ENCODE data around the gene GPC5. TPM values are rescaled to one million over a fixed set of nuclear protein-coding genes. Genes with fewer than 3 reads are reported as not detected.

Gene GPC5
- total RNA-seq, 1 experiment from 2014 or later, result not detected

- Mint-ChIP-seq H3K9me3 (ENCODE audit: low read depth, unreplicated experiment) (peaks cover 5% of the 10 kb centered on the region), H3K4me3 (ENCODE audit: low read depth, unreplicated experiment) (no peak overlapping the region), H3K27ac (ENCODE audit: unreplicated experiment) (no peak overlapping the region), H3K27me3 (ENCODE audit: unreplicated experiment) (no peaks in the 10 kb centered on the region), H3K4me1 (ENCODE audit: low read depth, unreplicated experiment) (no peaks in the 10 kb centered on the region), H3K36me3 (ENCODE audit: insufficient read depth, unreplicated experiment) (no peaks in the 10 kb centered on the region)
- TF ChIP-seq, protein P1, sequence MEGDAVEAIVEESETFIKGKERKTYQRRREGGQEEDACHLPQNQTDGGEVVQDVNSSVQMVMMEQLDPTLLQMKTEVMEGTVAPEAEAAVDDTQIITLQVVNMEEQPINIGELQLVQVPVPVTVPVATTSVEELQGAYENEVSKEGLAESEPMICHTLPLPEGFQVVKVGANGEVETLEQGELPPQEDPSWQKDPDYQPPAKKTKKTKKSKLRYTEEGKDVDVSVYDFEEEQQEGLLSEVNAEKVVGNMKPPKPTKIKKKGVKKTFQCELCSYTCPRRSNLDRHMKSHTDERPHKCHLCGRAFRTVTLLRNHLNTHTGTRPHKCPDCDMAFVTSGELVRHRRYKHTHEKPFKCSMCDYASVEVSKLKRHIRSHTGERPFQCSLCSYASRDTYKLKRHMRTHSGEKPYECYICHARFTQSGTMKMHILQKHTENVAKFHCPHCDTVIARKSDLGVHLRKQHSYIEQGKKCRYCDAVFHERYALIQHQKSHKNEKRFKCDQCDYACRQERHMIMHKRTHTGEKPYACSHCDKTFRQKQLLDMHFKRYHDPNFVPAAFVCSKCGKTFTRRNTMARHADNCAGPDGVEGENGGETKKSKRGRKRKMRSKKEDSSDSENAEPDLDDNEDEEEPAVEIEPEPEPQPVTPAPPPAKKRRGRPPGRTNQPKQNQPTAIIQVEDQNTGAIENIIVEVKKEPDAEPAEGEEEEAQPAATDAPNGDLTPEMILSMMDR (IDR thresholded peaks at IDR 0.05; ENCODE audit: unreplicated experiment), result no peak
- intact Hi-C loops (cut with micrococcal nuclease; ENCODE audit: unreplicated experiment), result no loop called here
- no TSS peak for BruUV-seq (replicated peaks)
- CTCF ChIA-PET, result no interaction called here
- no peak for DNase-seq
These were observed 774.8 kb downstream of the GPC5 start for GRCh38 chr13:92173254-92173653.

DNA sequence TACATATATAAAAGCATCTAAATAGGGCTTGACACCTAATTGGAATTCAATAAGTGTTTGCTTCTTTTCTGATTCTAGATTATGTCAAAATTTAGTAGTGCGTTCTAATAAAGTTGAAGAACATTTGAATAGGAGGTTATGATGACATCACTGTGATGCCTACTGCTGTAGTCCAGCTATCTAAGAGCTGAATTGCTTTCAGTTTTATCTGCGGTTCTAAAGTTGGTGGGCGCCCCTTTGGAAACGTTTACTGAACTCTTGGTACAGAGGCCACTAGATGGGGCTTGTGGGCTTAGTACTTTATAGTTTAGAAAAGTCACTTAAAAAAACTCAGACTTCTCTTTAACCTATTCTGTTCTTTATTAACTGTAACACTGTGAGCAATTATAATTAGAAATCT is 776.9 kb downstream of the GPC5 start:
- Mint-ChIP-seq H3K27ac (ENCODE audit: unreplicated experiment) (no peak overlapping the region), H3K36me3 (ENCODE audit: insufficient read depth, unreplicated experiment) (no peaks in the 10 kb centered on the region), H3K4me3 (ENCODE audit: low read depth, unreplicated experiment) (no peak overlapping the region), H3K27me3 (ENCODE audit: unreplicated experiment) (no peaks in the 10 kb centered on the region), H3K4me1 (ENCODE audit: low read depth, unreplicated experiment) (no peaks in the 10 kb centered on the region), H3K9me3 (ENCODE audit: low read depth, unreplicated experiment) (peaks cover 5% of the 10 kb centered on the region)
- no TSS peak for BruUV-seq (replicated peaks)
- CTCF ChIA-PET, result no interaction called here
- no peak for DNase-seq
- TF ChIP-seq, protein P1 (IDR thresholded peaks at IDR 0.05; ENCODE audit: unreplicated experiment), result no peak
- intact Hi-C loops (cut with micrococcal nuclease; ENCODE audit: unreplicated experiment), result no loop called here

DNA sequence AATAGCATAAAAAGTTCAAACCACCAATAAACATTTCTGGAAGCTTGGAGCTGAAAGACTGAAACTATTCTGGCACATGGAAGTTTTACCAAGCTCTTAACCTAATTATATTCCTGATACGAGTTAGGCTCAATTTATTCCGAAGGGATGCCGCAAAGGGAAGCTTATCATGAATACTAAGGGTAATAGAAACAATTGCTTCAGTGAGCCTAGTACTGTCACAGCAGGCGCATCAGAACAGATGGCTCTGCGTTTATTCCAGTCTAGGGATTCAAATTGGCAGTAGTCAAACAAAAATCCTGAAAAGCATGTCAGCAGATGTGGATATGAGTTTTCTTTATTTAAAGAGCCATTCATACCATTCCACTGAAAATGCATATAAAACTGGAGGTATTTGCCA is 779.5 kb downstream of the GPC5 start:
- DNase-seq, result no peak
- BruUV-seq (replicated peaks), result no TSS peak
- Mint-ChIP-seq H3K27ac (ENCODE audit: unreplicated experiment) (no peak overlapping the region), H3K9me3 (ENCODE audit: low read depth, unreplicated experiment) (peaks cover 2% of the 10 kb centered on the region), H3K4me1 (ENCODE audit: low read depth, unreplicated experiment) (no peaks in the 10 kb centered on the region), H3K4me3 (ENCODE audit: low read depth, unreplicated experiment) (no peak overlapping the region), H3K36me3 (ENCODE audit: insufficient read depth, unreplicated experiment) (no peaks in the 10 kb centered on the region), H3K27me3 (ENCODE audit: unreplicated experiment) (no peaks in the 10 kb centered on the region)
- CTCF ChIA-PET, result no interaction called here
- intact Hi-C loops (cut with micrococcal nuclease; ENCODE audit: unreplicated experiment), result no loop called here
- TF ChIP-seq, protein P1 (IDR thresholded peaks at IDR 0.05; ENCODE audit: unreplicated experiment), result no peak

GRCh38 chr13:92179223-92179622 is 780.8 kb downstream of the GPC5 start:
- DNase-seq, result no peak
- TF ChIP-seq, protein P1 (IDR thresholded peaks at IDR 0.05; ENCODE audit: unreplicated experiment), result no peak
- BruUV-seq (replicated peaks), result no TSS peak
- Mint-ChIP-seq H3K9me3 (ENCODE audit: low read depth, unreplicated experiment) (peaks cover 2% of the 10 kb centered on the region), H3K4me1 (ENCODE audit: low read depth, unreplicated experiment) (no peaks in the 10 kb centered on the region), H3K27me3 (ENCODE audit: unreplicated experiment) (no peaks in the 10 kb centered on the region), H3K36me3 (ENCODE audit: insufficient read depth, unreplicated experiment) (no peaks in the 10 kb centered on the region), H3K27ac (ENCODE audit: unreplicated experiment) (no peak overlapping the region), H3K4me3 (ENCODE audit: low read depth, unreplicated experiment) (no peak overlapping the region)
- CTCF ChIA-PET, result no interaction called here
- intact Hi-C loops (cut with micrococcal nuclease; ENCODE audit: unreplicated experiment), result no loop called here
